Activated CD8-positive, alpha-beta memory T cell treated with anti-CD3 and anti-CD28 coated beads for 1 hour (primary cell): Measurements from ENCODE around the gene COL4A2.
"Not testable (repeated sequence)": the region's sequence is repeated elsewhere in the genome, so short reads cannot be mapped to it uniquely, and the experiment has no call there.

ENCODE experiments used
- DNase-seq, 2 donors: peaks; one replicate each; pipeline ENCODE4 v3.0.0-alpha.2; 2020; ENCODE audit warnings: low read depth in 1 of 2; ENCODE audit errors: extremely low read depth in 1 of 2

The COL4A2 gene

GRCh38 chr13:110523838-110524540, 216.9 kb downstream of the COL4A2 start:
- DNase-seq: no peak

- no peak for DNase-seq
Observed at GRCh38 chr13:110524541-110525257, 217.6 kb downstream of the COL4A2 start.

GRCh38 chr13:110525328-110526319, 218.5 kb downstream of the COL4A2 start:
- DNase-seq: no peak

- DNase-seq: no peak
Observed at GRCh38 chr13:110528371-110528770, 221.3 kb downstream of the COL4A2 start.

GRCh38 chr13:110528911-110529310, 221.8 kb downstream of the COL4A2 start:
- DNase-seq: no peak

- DNase-seq: no peak
Observed at GRCh38 chr13:110529522-110530311, 222.6 kb downstream of the COL4A2 start.

GRCh38 chr13:110531100-110531499, 224.0 kb downstream of the COL4A2 start:
- DNase-seq: no peak

- DNase-seq: no peak
Observed at GRCh38 chr13:110531671-110532083, 224.6 kb downstream of the COL4A2 start.

GRCh38 chr13:110532258-110532657, 225.2 kb downstream of the COL4A2 start:
- DNase-seq: not testable (repeated sequence)

- no peak for DNase-seq
Observed at GRCh38 chr13:110533771-110534670, 226.9 kb downstream of the COL4A2 start.

- DNase-seq: no peak
Observed at GRCh38 chr13:110535526-110535925, 228.4 kb downstream of the COL4A2 start.

GRCh38 chr13:110536006-110536693, 229.1 kb downstream of the COL4A2 start:
- no peak for DNase-seq

GRCh38 chr13:110538632-110539031, 231.5 kb downstream of the COL4A2 start:
- no peak for DNase-seq

- DNase-seq: no peak
Observed at GRCh38 chr13:110539894-110540293, 232.8 kb downstream of the COL4A2 start.

- no peak for DNase-seq
Observed at GRCh38 chr13:110540871-110541525, 233.9 kb downstream of the COL4A2 start.

- no peak for DNase-seq
Observed at GRCh38 chr13:110541526-110541920, 234.4 kb downstream of the COL4A2 start.

GRCh38 chr13:110542169-110542796, 235.2 kb downstream of the COL4A2 start:
- no peak for DNase-seq

GRCh38 chr13:110546378-110546777, 239.3 kb downstream of the COL4A2 start:
- DNase-seq: no peak
